ENCODE results near the gene FKBP2.
A peak's percentile ranks its signal among the peaks of the same experiment; 100 is the strongest.

FKBP2 gene

GRCh38 chr11:64278576-64279190 lies 37.8 kb downstream of the FKBP2 start:
- H2AFZ ChIP-seq (ENCODE audit: insufficient read depth, low read length, poor library complexity): no peak overlapping the region
- no peak overlapping the region for H4K8ac ChIP-seq (ENCODE audit: low read depth, low read length)
- H2BK5ac ChIP-seq (ENCODE audit: low read depth, low read length, poor library complexity): no peak overlapping the region
- H3K27me3 ChIP-seq (ENCODE audit: insufficient read depth, low read length): no peaks in the 10 kb centered on the region
- no peak overlapping the region for H3K4me3 ChIP-seq (ENCODE audit: low read depth, low read length)
- no peak overlapping the region for H2BK120ac ChIP-seq (ENCODE audit: insufficient read depth, low read length, poor library complexity)
- peaks cover 14 to 18% of the 10 kb centered on the region in 2 experiments for H3K4me1 ChIP-seq (ENCODE audit: control insufficient read depth in 1 of 2, insufficient read depth in 2 of 2, low read length in 2 of 2)
- peaks cover 9% of the 10 kb centered on the region for H3K79me1 ChIP-seq (ENCODE audit: low read length)
- no peak overlapping the region for H3K27ac ChIP-seq (ENCODE audit: low read depth, low read length)
- H4K91ac ChIP-seq (ENCODE audit: low read depth, low read length): no peak overlapping the region
- peak; percentile 78 to 81 for DNase-seq
- no peaks in the 10 kb centered on the region for H3K79me2 ChIP-seq (ENCODE audit: control insufficient read depth, insufficient read depth, low read length, poor library complexity)
- no peak overlapping the region for H2BK12ac ChIP-seq (ENCODE audit: low read length)
- H3K9me3 ChIP-seq (ENCODE audit: insufficient read depth, low read depth, low read length): peaks cover 2% of the 10 kb centered on the region
- H4K12ac ChIP-seq (ENCODE audit: low read depth, low read length): no peak overlapping the region
- no peak overlapping the region for H3K14ac ChIP-seq (ENCODE audit: low read length)
- peak overlapping the region; percentile 17 for H3K23ac ChIP-seq (ENCODE audit: low read length)
- no peak overlapping the region for H3K18ac ChIP-seq (ENCODE audit: low read length)
- H3K9ac ChIP-seq (ENCODE audit: low read length): no peak overlapping the region
- no peak overlapping the region for H3K4me2 ChIP-seq (ENCODE audit: low read length)
- no CpG with 5 or more reads among the region's 8 CpGs for whole genome bisulfite sequencing (ENCODE audit: extremely low coverage, insufficient coverage, insufficient read length)
- peaks cover 20 to 24% of the 10 kb centered on the region in 2 experiments for H3K36me3 ChIP-seq (ENCODE audit: control insufficient read depth in 1 of 2, insufficient read depth in 2 of 2, low read length in 2 of 2)
- H2AK5ac ChIP-seq (ENCODE audit: low read length): no peak overlapping the region
- no peak overlapping the region for H3K4ac ChIP-seq (ENCODE audit: low read depth, low read length)

GRCh38 chr11:64281957-64282770 lies 41.3 kb downstream of the FKBP2 start:
- Histone ChIP-seq H3K36me3 (ENCODE audit: control insufficient read depth in 1 of 2, insufficient read depth in 2 of 2, low read length in 2 of 2) (peaks cover 14 to 16% of the 10 kb centered on the region in 2 experiments), H3K27ac (ENCODE audit: low read depth, low read length) (no peak overlapping the region), H3K23ac (ENCODE audit: low read length) (no peak overlapping the region), H3K4me3 (ENCODE audit: low read depth, low read length) (no peak overlapping the region), H2BK12ac (ENCODE audit: low read length) (no peak overlapping the region), H4K12ac (ENCODE audit: low read depth, low read length) (no peak overlapping the region), H3K27me3 (ENCODE audit: insufficient read depth, low read length) (no peaks in the 10 kb centered on the region), H3K4me2 (ENCODE audit: low read length) (no peak overlapping the region), H3K4ac (ENCODE audit: low read depth, low read length) (no peak overlapping the region), H3K79me2 (ENCODE audit: control insufficient read depth, insufficient read depth, low read length, poor library complexity) (peaks cover 7% of the 10 kb centered on the region), H4K91ac (ENCODE audit: low read depth, low read length) (no peak overlapping the region), H3K14ac (ENCODE audit: low read length) (no peak overlapping the region), H3K4me1 (ENCODE audit: control insufficient read depth in 1 of 2, insufficient read depth in 2 of 2, low read length in 2 of 2) (peaks cover 14 to 18% of the 10 kb centered on the region in 2 experiments), H3K18ac (ENCODE audit: low read length) (no peak overlapping the region), H2BK120ac (ENCODE audit: insufficient read depth, low read length, poor library complexity) (no peak overlapping the region), H2BK5ac (ENCODE audit: low read depth, low read length, poor library complexity) (no peak overlapping the region), H2AFZ (ENCODE audit: insufficient read depth, low read length, poor library complexity) (no peak overlapping the region), H4K8ac (ENCODE audit: low read depth, low read length) (no peak overlapping the region), H3K9me3 (ENCODE audit: insufficient read depth, low read depth, low read length) (peaks cover 2% of the 10 kb centered on the region), H3K9ac (ENCODE audit: low read length) (no peak overlapping the region), H3K79me1 (ENCODE audit: low read length) (peaks cover 14% of the 10 kb centered on the region), H2AK5ac (ENCODE audit: low read length) (no peak overlapping the region)
- DNase-seq: peak; percentile 67 to 82
- no CpG with 5 or more reads among the region's 22 CpGs for WGBS (ENCODE audit: extremely low coverage, insufficient coverage, insufficient read length)

GRCh38 chr11:64283092-64283491 lies 42.2 kb downstream of the FKBP2 start:
- Histone ChIP-seq H4K12ac (ENCODE audit: low read depth, low read length) (no peak overlapping the region), H2BK120ac (ENCODE audit: insufficient read depth, low read length, poor library complexity) (no peak overlapping the region), H2BK12ac (ENCODE audit: low read length) (no peak overlapping the region), H3K27me3 (ENCODE audit: insufficient read depth, low read length) (no peaks in the 10 kb centered on the region), H3K18ac (ENCODE audit: low read length) (no peak overlapping the region), H3K23ac (ENCODE audit: low read length) (no peak overlapping the region), H3K14ac (ENCODE audit: low read length) (no peak overlapping the region), H4K8ac (ENCODE audit: low read depth, low read length) (no peak overlapping the region), H3K27ac (ENCODE audit: low read depth, low read length) (no peak overlapping the region), H3K4me1 (ENCODE audit: control insufficient read depth in 1 of 2, insufficient read depth in 2 of 2, low read length in 2 of 2) (peaks cover 14 to 18% of the 10 kb centered on the region in 2 experiments), H4K91ac (ENCODE audit: low read depth, low read length) (no peak overlapping the region), H2AFZ (ENCODE audit: insufficient read depth, low read length, poor library complexity) (no peak overlapping the region), H3K79me1 (ENCODE audit: low read length) (peaks cover 14% of the 10 kb centered on the region), H3K79me2 (ENCODE audit: control insufficient read depth, insufficient read depth, low read length, poor library complexity) (peaks cover 7% of the 10 kb centered on the region), H3K4me2 (ENCODE audit: low read length) (no peak overlapping the region), H3K36me3 (ENCODE audit: control insufficient read depth in 1 of 2, insufficient read depth in 2 of 2, low read length in 2 of 2) (peaks cover 14 to 18% of the 10 kb centered on the region in 2 experiments), H2BK5ac (ENCODE audit: low read depth, low read length, poor library complexity) (no peak overlapping the region), H2AK5ac (ENCODE audit: low read length) (peak overlapping the region; percentile 50), H3K4me3 (ENCODE audit: low read depth, low read length) (no peak overlapping the region), H3K4ac (ENCODE audit: low read depth, low read length) (no peak overlapping the region), H3K9ac (ENCODE audit: low read length) (no peak overlapping the region), H3K9me3 (ENCODE audit: insufficient read depth, low read depth, low read length) (peaks cover 2% of the 10 kb centered on the region)
- no peak for DNase-seq
- WGBS (ENCODE audit: extremely low coverage, insufficient coverage, insufficient read length): no CpG with 5 or more reads among the region's 3 CpGs

DNA sequence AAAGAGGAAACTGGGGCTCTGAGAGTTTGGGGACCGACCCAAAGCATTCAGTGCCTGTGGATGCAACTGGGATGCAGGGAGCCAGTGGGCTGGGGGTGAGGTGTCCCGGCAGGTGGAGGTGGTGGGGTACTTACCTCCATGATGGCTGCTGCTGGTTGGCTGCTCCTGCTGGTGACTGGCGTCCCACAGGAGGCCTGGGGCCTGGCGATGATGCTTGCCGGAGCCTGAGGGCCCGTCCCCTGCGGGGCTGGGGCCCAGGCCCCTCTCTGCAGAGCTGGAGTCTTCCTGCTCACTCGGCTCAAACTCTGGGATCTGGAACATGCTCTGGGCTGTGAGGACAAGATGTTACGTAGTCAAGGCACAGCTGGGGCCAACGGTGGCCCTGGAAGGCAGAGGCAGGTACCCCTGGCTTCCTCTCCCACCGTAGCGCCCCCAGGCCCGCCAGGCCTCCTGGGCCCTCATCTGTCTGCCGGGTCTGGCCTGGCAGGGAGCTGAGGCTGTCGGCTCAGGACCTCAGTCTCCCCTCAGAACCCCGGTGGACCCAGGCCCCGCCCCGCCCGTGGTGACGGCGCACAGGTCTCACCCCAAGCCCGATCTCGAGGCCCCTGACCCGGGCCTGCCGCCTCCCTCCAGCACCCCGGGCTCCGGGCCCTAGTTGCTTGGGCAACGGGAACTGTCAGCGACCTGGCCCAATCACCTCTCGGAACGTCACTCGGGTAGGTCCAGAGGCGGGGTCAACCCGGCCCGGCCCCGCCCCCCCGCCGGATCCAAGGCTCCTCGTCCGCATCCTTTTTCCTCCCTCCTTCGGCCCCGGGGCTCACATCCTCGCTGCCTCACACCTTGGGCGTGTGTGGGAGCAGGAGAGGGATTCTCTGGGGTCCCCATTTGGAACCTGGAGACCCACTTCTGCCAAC lies 43.4 kb downstream of the FKBP2 start, which contains the start of gene BAD:
BAD (minus strand) TSS at position 618 of the 914 bp plus-strand sequence; CDS start at position 321, 297 bp downstream.
- peak within 1 kb of the TSS; percentile 83 for H3K18ac ChIP-seq (ENCODE audit: low read length)

More for the DNA sequence above, 43.4 kb downstream of the FKBP2 start, which contains the start of gene BAD:
- peaks cover 7 to 16% of the 10 kb centered on the region in 2 experiments for H3K36me3 ChIP-seq (ENCODE audit: control insufficient read depth in 1 of 2, insufficient read depth in 2 of 2, low read length in 2 of 2)
- peak within 1 kb of the TSS; percentile 86 for H3K4me3 ChIP-seq (ENCODE audit: low read depth, low read length)
- H2BK120ac ChIP-seq (ENCODE audit: insufficient read depth, low read length, poor library complexity): peak within 1 kb of the TSS; percentile 59
- H2AFZ ChIP-seq (ENCODE audit: insufficient read depth, low read length, poor library complexity): peak within 1 kb of the TSS; percentile 80
- peak within 1 kb of the TSS; percentile 81 for H4K8ac ChIP-seq (ENCODE audit: low read depth, low read length)
- H3K79me1 ChIP-seq (ENCODE audit: low read length): peaks cover 14% of the 10 kb centered on the region
- no peak within 1 kb of the TSS for H3K23ac ChIP-seq (ENCODE audit: low read length)
- no CpG with 5 or more reads among the region's 44 CpGs for WGBS (ENCODE audit: extremely low coverage, insufficient coverage, insufficient read length)
- peaks cover 7% of the 10 kb centered on the region for H3K79me2 ChIP-seq (ENCODE audit: control insufficient read depth, insufficient read depth, low read length, poor library complexity)
- H3K4me2 ChIP-seq (ENCODE audit: low read length): peak within 1 kb of the TSS; percentile 100
- H3K4me1 ChIP-seq (ENCODE audit: control insufficient read depth in 1 of 2, insufficient read depth in 2 of 2, low read length in 2 of 2): peaks cover 14 to 18% of the 10 kb centered on the region in 2 experiments
- peak; percentile 95 to 96 for DNase-seq
- peak within 1 kb of the TSS; percentile 83 for H4K91ac ChIP-seq (ENCODE audit: low read depth, low read length)
- peak within 1 kb of the TSS; percentile 86 for H3K9ac ChIP-seq (ENCODE audit: low read length)
- H3K4ac ChIP-seq (ENCODE audit: low read depth, low read length): peak within 1 kb of the TSS; percentile 38
- peak within 1 kb of the TSS; percentile 4 for H2BK12ac ChIP-seq (ENCODE audit: low read length)
- no peaks in the 10 kb centered on the region for H3K27me3 ChIP-seq (ENCODE audit: insufficient read depth, low read length)
- peak within 1 kb of the TSS; percentile 63 for H2BK5ac ChIP-seq (ENCODE audit: low read depth, low read length, poor library complexity)
- peaks cover 2% of the 10 kb centered on the region for H3K9me3 ChIP-seq (ENCODE audit: insufficient read depth, low read depth, low read length)
- peak within 1 kb of the TSS; percentile 77 for H3K27ac ChIP-seq (ENCODE audit: low read depth, low read length)
- H2AK5ac ChIP-seq (ENCODE audit: low read length): peak within 1 kb of the TSS; percentile 16
- H3K14ac ChIP-seq (ENCODE audit: low read length): peak within 1 kb of the TSS; percentile 78
- H4K12ac ChIP-seq (ENCODE audit: low read depth, low read length): peak within 1 kb of the TSS; percentile 54

All from trophoblast cell (in vitro differentiated cells and primary cell).